SK-N-SH (cell line): ENCODE data around the gene FNTB. TPM values are rescaled to one million over a fixed set of nuclear protein-coding genes. Genes with fewer than 3 reads are reported as not detected.

ENCODE experiments used
- CTCF ChIA-PET: fragments of 300-600, 350-600 bp; formaldehyde crosslinking; extraction: SDS; loops from one replicate; lab custom pipeline; 2021; lab: Yijun Ruan, JAX
- POLR2A ChIA-PET: fragments of 350-600 bp; sonication (Branson Sonifier 250); formaldehyde crosslinking; extraction: SDS; loops from one replicate; lab custom pipeline; 2020; ENCODE audit warnings: antibody characterized with exemption, inconsistent platforms; lab: Yijun Ruan, JAX
- DNase-seq: peaks from one replicate; pipeline ENCODE4 v3.0.0; 2012
- H2AFZ ChIP-seq: fragments of 200-600 bp; sonication (generic); 2 replicates; pipeline ENCODE4 v1.8.1; 2016; ENCODE audit warnings: antibody characterized with exemption, mild to moderate bottlenecking, low read depth
- H3F3A ChIP-seq: fragments of 200-600 bp; sonication (generic); replicated peaks from 2 replicates; pipeline ENCODE3; 2016; ENCODE audit warnings: antibody characterized with exemption, mild to moderate bottlenecking; ENCODE audit not compliant: insufficient read depth
- H3K27ac ChIP-seq, 2 experiments: fragments of 200-500 bp in 1 of 2; fragments of 200-600 bp in 1 of 2; sonication (Bioruptor generic) in 1 of 2; sonication (generic), shearing (Covaris generic) in 1 of 2; 2 replicates each; pipeline versions ENCODE4 v1.5.1 to v1.6.1; 2014 to 2016; ENCODE audit warnings: low read depth in 2 of 2, inconsistent platforms in 1 of 2, low read length in 1 of 2, mild to moderate bottlenecking in 1 of 2, mixed read lengths in 1 of 2
- H3K27me3 ChIP-seq: fragments of 200-600 bp; sonication (generic), shearing (Covaris generic); 2 replicates; pipeline ENCODE4 v1.6.1; 2016; ENCODE audit warnings: mixed run types; ENCODE audit not compliant: insufficient read depth
- H3K36me3 ChIP-seq, 2 experiments: fragments of 200-500 bp in 1 of 2; fragments of 200-600 bp in 1 of 2; sonication (Bioruptor generic) in 1 of 2; sonication (generic) in 1 of 2; replicated peaks in 1 of 2; 2 replicates each; pipeline versions ENCODE3 to v1.5.1; 2014 to 2016; ENCODE audit warnings: low read length in 1 of 2, mild to moderate bottlenecking in 1 of 2; ENCODE audit not compliant: insufficient read depth in 2 of 2, control insufficient read depth in 1 of 2
- H3K4me1 ChIP-seq, 2 experiments: fragments of 200-500 bp in 1 of 2; fragments of 200-600 bp in 1 of 2; sonication (Bioruptor generic) in 1 of 2; sonication (generic), shearing (Covaris generic) in 1 of 2; 2 replicates each; pipeline versions ENCODE4 v1.5.1 to v1.6.1; 2014 to 2016; ENCODE audit warnings: low read depth in 1 of 2, low read length in 1 of 2, mixed run types in 1 of 2; ENCODE audit not compliant: insufficient read depth in 2 of 2, control insufficient read depth in 1 of 2
- H3K4me2 ChIP-seq: fragments of 200-600 bp; sonication (generic), shearing (Covaris generic); 2 replicates; pipeline ENCODE4 v1.6.1; 2017; ENCODE audit warnings: mixed run types
- H3K4me3 ChIP-seq, 2 experiments: fragments of 200-500 bp in 1 of 2; fragments of 200-600 bp in 1 of 2; sonication (Bioruptor generic) in 1 of 2; sonication (generic), shearing (Covaris generic) in 1 of 2; 2 replicates each; pipeline versions ENCODE4 v1.5.1 to v1.8.1; 2014 to 2016; ENCODE audit warnings: low read depth in 2 of 2, inconsistent platforms in 1 of 2, low read length in 1 of 2, mild to moderate bottlenecking in 1 of 2, mixed read lengths in 1 of 2, moderate library complexity in 1 of 2
- H3K79me2 ChIP-seq: fragments of 200-600 bp; sonication (generic); 2 replicates; pipeline ENCODE4 v1.8.1; 2017; ENCODE audit warnings: mild to moderate bottlenecking; ENCODE audit not compliant: insufficient read depth
- H3K9ac ChIP-seq: fragments of 200-600 bp; sonication (generic); 2 replicates; pipeline ENCODE4 v1.6.1; 2017; ENCODE audit warnings: mixed run types
- H3K9me2 ChIP-seq: fragments of 200-600 bp; sonication (generic); 2 replicates; pipeline ENCODE4 v1.6.1; 2017; ENCODE audit warnings: mixed run types
- H3K9me3 ChIP-seq: fragments of 200-600 bp; sonication (generic); 2 replicates; pipeline ENCODE4 v1.6.1; 2017; ENCODE audit warnings: mixed run types, mild to moderate bottlenecking, moderate library complexity
- H4K20me1 ChIP-seq: fragments of 200-600 bp; sonication (generic); 2 replicates; pipeline ENCODE4 v1.6.1; 2017; ENCODE audit warnings: mild to moderate bottlenecking, mixed run types; ENCODE audit not compliant: insufficient read depth
- EP300 ChIP-seq, 2 experiments: IDR thresholded peaks; 2 replicates each; pipeline versions ENCODE4 v1.4.0 to v1.6.1; 2012; ENCODE audit warnings: borderline replicate concordance in 1 of 2, low read depth in 1 of 2, low read length in 1 of 2
- EZH2phosphoT487 ChIP-seq: fragments of 200-600 bp; sonication (generic); IDR thresholded peaks from 2 replicates; pipeline ENCODE4 v1.6.1; 2017; ENCODE audit warnings: low read depth, mixed run types, mild to moderate bottlenecking, antibody characterized with exemption, moderate library complexity, borderline replicate concordance
- GABPA ChIP-seq: IDR thresholded peaks from 2 replicates; pipeline ENCODE4 v1.4.0; 2012; ENCODE audit warnings: low read depth, mild to moderate bottlenecking
- GATA2 ChIP-seq: sonication (generic); formaldehyde crosslinking; IDR thresholded peaks from 2 replicates; pipeline ENCODE4 v1.5.0; 2020; ENCODE audit warnings: mild to moderate bottlenecking, missing genetic modification reagents
- MXI1 ChIP-seq: IDR thresholded peaks from 2 replicates; pipeline ENCODE4 v1.6.1; 2012; ENCODE audit warnings: mild to moderate bottlenecking, low read depth, low read length, improper control_type of control experiment
- SMC3 ChIP-seq: IDR thresholded peaks from 2 replicates; pipeline ENCODE4 v1.6.1; 2012; ENCODE audit warnings: low read depth, low read length, improper control_type of control experiment
- WGBS: methylation state at CpG from one replicate; pipeline ENCODE4 v1.1.6; 2017; ENCODE audit warnings: low lambda C conversion rate; 5-methylcytosine and 5-hydroxymethylcytosine counted together
- polyA plus RNA-seq, 3 experiments: library from polyadenylated mRNA; depleted of rRNA; stranded (reverse); fragments of >200 nt; gene quantifications; 2 replicates each; pipeline ENCODE4 v1.2.3, GENCODE V29; 2012
- TF ChIP-seq, protein P1 (sequence below): IDR thresholded peaks from 2 replicates; pipeline ENCODE4 v1.4.0; 2012; ENCODE audit warnings: low read depth
- TF ChIP-seq, protein P2 (sequence below): fragments of 150-350 bp; IDR thresholded peaks from 2 replicates; pipeline ENCODE4 v1.6.1; 2016; ENCODE audit warnings: mild to moderate bottlenecking, low read depth, low read length
- TF ChIP-seq, protein P3 (sequence below): IDR thresholded peaks from 2 replicates; pipeline ENCODE4; 2012
- TF ChIP-seq, protein P4 (sequence below): IDR thresholded peaks from 2 replicates; pipeline ENCODE4 v1.4.0; 2012; ENCODE audit warnings: low read depth, borderline replicate concordance
- TF ChIP-seq, protein P5 (sequence below): fragments of 150-350 bp; IDR thresholded peaks from 2 replicates; pipeline ENCODE4 v1.6.1; 2017; ENCODE audit warnings: antibody characterized with exemption, low read length, low read depth, borderline replicate concordance

FNTB gene
- polyA plus RNA-seq, 1 of the 3 experiments (the other 2 are of a cell fraction) = 18.4 TPM

DNA sequence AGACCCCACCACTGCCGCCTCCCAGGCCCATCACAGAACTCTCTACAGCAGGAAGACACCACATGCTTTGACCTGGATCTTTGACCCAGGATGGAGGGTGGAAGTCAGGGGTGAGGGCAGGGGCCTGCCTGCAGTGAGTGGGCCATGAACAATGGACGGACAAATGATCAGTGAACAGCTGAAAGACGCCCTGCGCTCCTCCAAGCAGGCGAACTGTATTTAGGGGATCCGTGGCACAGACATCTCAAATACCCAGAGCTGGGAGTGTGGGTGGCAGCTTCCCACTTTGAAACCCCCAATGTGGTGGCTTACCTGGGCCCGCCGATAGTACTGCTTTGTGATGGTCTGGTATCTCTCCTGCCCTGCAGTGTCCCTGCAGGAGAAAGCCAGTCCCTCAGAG, 35.4 kb upstream of the FNTB start:
- Histone ChIP-seq H3K9ac (no peak overlapping the region), H3K36me3 (peaks cover 0 to 19% of the 10 kb centered on the region in 2 experiments), H3K4me1 (peaks cover 0 to 30% of the 10 kb centered on the region in 2 experiments; a peak in 2 of 4 replicates), H3K4me2 (no peak overlapping the region), H3K27me3 (no peaks in the 10 kb centered on the region), H3K9me3 (no peaks in the 10 kb centered on the region), H2AFZ (no peak overlapping the region), H3K79me2 (no peaks in the 10 kb centered on the region), H4K20me1 (no peaks in the 10 kb centered on the region), H3K27ac (no peak overlapping the region; a peak in 1 of 4 replicates), H3K4me3 (no peak overlapping the region), H3F3A (no peaks in the 10 kb centered on the region), H3K9me2 (no peaks in the 10 kb centered on the region)
- 95% methylated on average over 8 of the region's 8 CpGs for WGBS
- TF ChIP-seq, protein P1, sequence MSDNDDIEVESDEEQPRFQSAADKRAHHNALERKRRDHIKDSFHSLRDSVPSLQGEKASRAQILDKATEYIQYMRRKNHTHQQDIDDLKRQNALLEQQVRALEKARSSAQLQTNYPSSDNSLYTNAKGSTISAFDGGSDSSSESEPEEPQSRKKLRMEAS = no peak
- TF ChIP-seq GABPA (no peak), EP300 (IDR thresholded peaks at IDR 0.05; ENCODE audit: borderline replicate concordance in 1 of 2, low read depth in 1 of 2, low read length in 1 of 2) (no peak), SMC3 (no peak), MXI1 (no peak), EZH2phosphoT487 (no peak), GATA2 (CRISPR knock-in tag) (no peak)
- TF ChIP-seq, protein P2, sequence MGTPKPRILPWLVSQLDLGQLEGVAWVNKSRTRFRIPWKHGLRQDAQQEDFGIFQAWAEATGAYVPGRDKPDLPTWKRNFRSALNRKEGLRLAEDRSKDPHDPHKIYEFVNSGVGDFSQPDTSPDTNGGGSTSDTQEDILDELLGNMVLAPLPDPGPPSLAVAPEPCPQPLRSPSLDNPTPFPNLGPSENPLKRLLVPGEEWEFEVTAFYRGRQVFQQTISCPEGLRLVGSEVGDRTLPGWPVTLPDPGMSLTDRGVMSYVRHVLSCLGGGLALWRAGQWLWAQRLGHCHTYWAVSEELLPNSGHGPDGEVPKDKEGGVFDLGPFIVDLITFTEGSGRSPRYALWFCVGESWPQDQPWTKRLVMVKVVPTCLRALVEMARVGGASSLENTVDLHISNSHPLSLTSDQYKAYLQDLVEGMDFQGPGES = no peak
- TF ChIP-seq, protein P3, sequence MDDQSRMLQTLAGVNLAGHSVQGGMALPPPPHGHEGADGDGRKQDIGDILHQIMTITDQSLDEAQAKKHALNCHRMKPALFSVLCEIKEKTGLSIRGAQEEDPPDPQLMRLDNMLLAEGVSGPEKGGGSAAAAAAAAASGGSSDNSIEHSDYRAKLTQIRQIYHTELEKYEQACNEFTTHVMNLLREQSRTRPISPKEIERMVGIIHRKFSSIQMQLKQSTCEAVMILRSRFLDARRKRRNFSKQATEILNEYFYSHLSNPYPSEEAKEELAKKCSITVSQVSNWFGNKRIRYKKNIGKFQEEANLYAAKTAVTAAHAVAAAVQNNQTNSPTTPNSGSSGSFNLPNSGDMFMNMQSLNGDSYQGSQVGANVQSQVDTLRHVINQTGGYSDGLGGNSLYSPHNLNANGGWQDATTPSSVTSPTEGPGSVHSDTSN = no peak
- TF ChIP-seq, protein P4, sequence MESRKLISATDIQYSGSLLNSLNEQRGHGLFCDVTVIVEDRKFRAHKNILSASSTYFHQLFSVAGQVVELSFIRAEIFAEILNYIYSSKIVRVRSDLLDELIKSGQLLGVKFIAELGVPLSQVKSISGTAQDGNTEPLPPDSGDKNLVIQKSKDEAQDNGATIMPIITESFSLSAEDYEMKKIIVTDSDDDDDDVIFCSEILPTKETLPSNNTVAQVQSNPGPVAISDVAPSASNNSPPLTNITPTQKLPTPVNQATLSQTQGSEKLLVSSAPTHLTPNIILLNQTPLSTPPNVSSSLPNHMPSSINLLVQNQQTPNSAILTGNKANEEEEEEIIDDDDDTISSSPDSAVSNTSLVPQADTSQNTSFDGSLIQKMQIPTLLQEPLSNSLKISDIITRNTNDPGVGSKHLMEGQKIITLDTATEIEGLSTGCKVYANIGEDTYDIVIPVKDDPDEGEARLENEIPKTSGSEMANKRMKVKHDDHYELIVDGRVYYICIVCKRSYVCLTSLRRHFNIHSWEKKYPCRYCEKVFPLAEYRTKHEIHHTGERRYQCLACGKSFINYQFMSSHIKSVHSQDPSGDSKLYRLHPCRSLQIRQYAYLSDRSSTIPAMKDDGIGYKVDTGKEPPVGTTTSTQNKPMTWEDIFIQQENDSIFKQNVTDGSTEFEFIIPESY = no peak
- TF ChIP-seq, protein P5, sequence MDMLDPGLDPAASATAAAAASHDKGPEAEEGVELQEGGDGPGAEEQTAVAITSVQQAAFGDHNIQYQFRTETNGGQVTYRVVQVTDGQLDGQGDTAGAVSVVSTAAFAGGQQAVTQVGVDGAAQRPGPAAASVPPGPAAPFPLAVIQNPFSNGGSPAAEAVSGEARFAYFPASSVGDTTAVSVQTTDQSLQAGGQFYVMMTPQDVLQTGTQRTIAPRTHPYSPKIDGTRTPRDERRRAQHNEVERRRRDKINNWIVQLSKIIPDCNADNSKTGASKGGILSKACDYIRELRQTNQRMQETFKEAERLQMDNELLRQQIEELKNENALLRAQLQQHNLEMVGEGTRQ = no peak
- no peak for DNase-seq
- ChIA-PET POLR2A (no interaction called here), CTCF (interaction anchor here (1.3 kb wide), 2 partner anchors 11 to 36 kb away, joined by 3 to 6 read pairs; partner anchors contain the start of gene FNTB)
